CD4-positive, alpha-beta T cell treated with Interleukin-10 for 1 hour (primary cell): ENCODE results near the gene HSD17B7.
"Not testable (repeated sequence)": the region's sequence is repeated elsewhere in the genome, so short reads cannot be mapped to it uniquely, and the experiment has no call there.

Experiments
- DNase-seq: peaks from one replicate; pipeline ENCODE4 v3.0.0-alpha.2; 2020

The HSD17B7 gene, protein sequence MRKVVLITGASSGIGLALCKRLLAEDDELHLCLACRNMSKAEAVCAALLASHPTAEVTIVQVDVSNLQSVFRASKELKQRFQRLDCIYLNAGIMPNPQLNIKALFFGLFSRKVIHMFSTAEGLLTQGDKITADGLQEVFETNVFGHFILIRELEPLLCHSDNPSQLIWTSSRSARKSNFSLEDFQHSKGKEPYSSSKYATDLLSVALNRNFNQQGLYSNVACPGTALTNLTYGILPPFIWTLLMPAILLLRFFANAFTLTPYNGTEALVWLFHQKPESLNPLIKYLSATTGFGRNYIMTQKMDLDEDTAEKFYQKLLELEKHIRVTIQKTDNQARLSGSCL

DNA sequence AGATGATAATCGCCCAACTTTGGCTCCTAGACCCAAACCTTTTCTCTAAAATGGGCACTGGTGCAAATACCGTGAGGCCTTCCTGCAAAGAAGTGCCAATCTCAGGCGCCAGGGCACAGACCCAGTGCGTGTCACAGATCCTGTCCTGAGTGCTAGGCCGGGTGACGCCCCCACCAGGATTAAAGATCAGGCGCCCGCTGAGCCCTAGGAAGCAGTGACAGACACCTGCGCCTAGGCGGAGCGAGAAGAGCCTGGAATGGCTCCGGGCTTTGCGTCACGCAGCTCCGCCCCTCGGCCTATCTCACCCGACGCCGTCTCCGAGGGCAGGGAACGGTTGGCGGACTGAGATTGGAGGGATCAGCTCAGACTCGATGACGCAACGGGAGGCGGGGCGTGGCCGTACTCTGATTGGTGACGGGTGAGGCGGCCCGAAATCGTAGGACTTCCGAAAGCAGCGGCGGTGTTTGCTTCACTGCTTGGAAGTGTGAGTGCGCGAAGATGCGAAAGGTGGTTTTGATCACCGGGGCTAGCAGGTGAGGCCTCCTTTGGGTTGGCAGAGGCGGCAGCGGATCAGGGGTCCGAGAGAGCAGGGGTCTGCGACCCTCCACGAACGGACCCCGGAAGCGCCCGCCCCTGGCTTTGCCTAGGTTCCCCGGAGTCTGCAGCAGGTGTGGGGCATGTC, at the start of gene HSD17B7:
Gene HSD17B7, plus strand, starts transcription at position 400 of the 682 bp plus-strand sequence. Its CDS starts 99 bp downstream, at position 499.
- DNase-seq, result peak; percentile 85

- DNase-seq, result no peak
These were observed 49.7 kb upstream of the HSD17B7 start for GRCh38 chr1:162740755-162741154.

DNA sequence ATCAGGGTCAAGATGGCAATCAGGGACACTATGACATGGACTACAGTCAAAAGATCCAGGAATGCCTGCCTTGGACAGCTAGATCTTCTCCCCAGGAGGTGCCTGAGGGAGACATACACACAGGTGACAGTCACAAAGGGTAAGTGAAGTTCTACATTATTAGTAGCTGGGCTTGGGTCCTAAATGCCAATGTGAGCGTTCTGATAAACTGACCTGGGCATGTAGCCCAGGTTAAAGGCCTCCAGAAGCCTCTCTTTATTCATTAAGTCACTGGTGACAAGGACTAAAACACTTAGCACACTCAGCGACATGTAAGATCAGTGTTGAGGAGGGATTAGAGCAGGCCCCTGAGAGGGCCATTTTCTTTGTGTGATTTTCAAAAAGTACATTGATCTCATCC, 48.9 kb upstream of the HSD17B7 start:
- DNase-seq, result no peak

- DNase-seq, result not testable (repeated sequence)
These were observed 44.1 kb upstream of the HSD17B7 start for GRCh38 chr1:162746264-162746942.

DNA sequence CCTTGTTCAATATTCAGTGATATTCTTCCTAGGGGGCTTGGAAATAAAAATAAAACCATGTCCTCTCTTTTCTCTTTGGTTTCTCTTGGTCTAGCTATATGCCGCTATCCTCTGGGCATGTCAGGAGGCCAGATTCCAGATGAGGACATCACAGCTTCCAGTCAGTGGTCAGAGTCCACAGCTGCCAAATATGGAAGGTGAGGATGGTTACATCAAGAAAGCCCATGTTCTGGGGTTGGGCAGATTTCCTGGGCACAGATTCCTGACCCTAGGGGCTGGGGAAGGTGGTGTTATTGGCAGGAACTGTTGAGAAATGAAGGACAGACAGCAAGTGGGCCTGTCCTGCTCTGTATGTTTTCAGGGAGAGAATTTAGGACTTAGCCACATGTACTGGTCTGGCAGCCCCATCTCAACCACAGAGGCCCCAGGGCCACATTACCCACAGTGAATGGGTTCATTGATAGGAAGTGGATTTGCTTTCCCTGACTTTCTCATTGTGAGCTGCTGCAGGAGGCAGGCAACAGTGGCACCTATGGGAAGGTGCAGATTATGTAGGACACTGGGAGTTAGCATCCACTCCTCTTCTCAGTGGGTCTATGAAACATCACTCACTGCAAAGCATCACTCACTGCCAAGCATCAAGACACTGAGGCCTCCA, 37.4 kb upstream of the HSD17B7 start:
- DNase-seq, result no peak

GRCh38 chr1:162753998-162754585, 36.4 kb upstream of the HSD17B7 start:
- DNase-seq, result no peak

DNA sequence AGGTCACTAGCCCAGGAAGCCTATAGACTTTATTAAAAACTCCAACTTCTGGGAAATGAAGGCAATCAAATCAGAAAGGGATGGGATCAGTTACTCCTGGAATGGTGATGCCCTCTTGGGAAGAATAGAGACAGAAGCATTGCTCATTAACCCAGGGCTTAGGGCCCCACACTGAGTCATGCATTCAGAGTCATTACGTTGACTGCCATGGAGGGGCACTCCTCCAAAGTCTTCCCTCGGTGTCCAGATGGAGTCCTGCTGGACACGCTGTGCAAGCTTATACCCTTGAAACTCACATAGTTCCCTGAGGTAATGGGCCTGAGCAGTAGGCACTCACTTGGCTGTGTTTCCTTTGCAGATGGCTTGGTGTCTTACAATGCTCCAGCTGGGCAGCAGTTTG, 35.2 kb upstream of the HSD17B7 start:
- DNase-seq, result no peak

DNA sequence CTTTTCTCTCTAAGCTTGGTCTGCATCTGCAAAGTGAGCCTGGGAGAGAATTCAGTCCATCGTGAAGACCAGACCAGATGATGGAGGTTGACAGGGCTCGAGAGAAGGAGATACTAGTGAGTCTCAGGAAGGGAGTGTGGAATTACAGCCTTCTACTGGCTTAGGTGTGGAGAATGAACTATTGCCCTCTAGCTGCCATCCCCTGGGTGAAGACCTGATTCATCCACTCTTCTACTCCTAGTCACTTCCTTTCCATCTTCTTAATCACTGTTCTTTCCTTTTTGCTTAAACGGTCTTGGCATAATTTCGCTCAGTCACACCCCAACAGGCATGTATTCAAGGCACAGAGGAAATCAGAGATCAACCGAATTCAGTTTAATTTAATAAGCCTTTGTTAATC, 34.0 kb upstream of the HSD17B7 start:
- DNase-seq, result no peak

DNA sequence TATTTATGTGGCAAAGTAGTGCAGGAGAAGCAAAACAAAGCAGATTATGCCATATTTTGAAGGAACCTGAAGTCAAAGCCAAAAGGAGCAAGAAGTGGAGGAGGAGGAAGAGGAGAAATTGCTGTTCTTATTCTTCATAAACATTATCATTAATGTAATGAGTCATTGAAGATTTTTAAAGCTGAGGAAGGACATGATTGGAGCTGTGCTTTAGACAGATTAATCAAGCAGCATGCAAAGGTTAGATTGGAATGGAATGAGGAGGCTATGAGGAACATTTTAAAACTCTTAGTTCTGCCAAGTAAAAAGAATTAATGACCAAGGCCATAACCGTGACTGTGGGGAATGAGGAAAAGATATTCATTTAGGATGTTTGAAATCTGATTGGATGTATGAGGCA, 33.0 kb upstream of the HSD17B7 start:
- DNase-seq, result no peak

GRCh38 chr1:162765788-162766187, 24.7 kb upstream of the HSD17B7 start:
- no peak for DNase-seq

DNA sequence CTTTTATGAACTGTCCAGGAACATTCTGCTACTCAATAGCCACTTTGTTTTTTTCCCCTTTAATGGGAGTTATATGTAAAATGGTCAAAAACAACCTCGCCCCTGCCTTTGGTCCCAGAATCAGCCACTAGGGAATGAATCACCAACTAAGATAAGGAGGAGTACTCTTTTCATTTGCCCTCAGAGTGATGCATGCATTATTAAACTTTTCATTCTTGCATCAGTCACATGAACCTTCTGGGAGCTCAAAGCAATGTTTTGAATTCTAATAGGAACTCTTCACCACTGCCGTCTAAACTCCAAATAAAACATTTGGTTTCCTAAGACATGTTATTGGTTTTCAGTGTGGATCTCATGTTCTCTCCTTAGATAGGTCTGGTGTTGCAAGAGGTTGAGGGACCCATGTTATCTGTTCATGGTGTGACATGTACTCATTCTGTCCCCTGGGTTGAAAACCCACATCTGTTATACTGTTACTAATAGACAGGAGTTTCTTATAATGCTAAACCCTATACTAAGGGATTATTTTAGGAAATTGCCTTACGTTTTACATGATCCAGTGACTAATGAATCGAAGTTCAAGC, 17.8 kb upstream of the HSD17B7 start:
- no peak for DNase-seq

DNA sequence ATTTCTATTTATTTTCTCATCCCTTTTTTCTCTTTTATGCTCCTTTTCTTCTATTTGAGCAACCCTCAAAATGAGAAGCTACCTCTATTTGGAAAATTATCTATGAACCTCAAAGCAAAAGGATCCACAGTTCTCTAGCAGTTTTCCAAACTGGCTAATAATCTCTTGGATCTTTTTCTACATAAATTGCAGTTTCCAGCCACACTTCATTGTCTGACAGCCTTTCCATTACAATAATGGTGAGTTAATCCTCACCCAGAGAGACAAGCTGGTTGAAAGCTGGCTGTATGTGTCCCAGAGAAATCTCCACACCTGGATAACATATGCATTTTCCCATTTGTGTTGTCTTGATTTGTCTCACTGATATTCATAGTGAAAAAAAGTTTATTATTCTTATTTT, 16.5 kb upstream of the HSD17B7 start:
- DNase-seq, result no peak

GRCh38 chr1:162779043-162779442, 11.5 kb upstream of the HSD17B7 start:
- DNase-seq, result no peak

- DNase-seq, result no peak
These were observed 7.8 kb upstream of the HSD17B7 start for GRCh38 chr1:162782671-162783070.

DNA sequence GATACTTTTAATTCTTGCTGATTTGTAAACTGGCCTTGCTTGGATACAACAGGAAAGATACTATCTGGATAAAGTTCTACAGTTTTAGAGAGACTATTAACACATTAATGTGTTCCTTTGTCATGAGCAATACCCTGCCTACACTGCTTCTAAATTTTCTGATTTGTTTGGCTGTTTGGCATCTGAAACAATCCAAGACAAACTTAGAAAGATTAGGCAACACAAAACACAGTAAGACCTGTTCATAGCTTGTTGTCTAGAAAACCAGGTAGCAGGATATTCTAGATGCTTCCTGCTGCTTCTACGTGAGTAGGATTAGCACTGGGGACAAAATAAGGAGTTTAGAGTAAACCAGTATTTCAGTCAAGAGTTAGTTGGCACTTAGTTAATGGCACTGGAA, 5.6 kb upstream of the HSD17B7 start:
- DNase-seq, result not testable (repeated sequence)

DNA sequence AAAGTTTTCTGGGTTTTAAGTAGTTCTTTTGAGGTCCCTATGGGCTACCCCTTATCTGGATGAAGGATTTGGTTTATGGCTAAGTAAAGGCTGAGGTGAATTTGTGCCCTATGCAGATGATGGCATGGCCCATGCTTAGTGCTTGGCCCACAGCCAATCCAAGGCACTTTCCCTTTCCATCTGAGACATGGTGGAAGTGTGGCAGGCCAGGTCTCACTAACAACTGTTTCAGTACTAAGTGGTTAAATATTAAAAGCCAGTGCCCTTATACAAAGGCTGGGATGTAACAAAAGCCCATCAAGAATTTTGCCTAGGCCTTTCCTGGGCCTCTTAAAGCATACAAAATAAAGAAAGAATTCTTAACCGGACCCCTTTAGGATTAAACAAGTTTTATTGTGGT, 1.7 kb upstream of the HSD17B7 start:
- DNase-seq, result not testable (repeated sequence)

DNA sequence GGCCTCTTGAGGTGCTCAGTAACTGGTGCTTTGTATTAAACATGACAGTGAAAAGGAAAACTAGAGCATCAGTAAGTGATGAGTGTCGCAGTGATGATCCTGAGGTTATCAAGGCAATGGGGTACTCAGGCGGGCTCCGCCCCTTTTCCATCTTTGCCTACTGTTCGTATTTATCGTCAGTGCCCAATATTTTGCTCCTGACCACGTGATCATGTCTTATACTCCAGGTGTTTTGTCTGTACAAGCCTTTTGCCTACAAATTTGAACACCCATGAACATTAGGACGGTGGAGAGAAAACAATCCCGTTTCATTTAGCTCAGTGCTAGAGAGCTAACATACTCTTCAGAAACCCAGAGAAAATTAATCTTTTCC, 469 bp downstream of the HSD17B7 start:
- DNase-seq, result peak; percentile 23

- not testable (repeated sequence) for DNase-seq
These were observed 3.8 kb downstream of the HSD17B7 start for GRCh38 chr1:162794284-162794683.

GRCh38 chr1:162796617-162797279, 6.2 kb downstream of the HSD17B7 start:
- not testable (repeated sequence) for DNase-seq

DNA sequence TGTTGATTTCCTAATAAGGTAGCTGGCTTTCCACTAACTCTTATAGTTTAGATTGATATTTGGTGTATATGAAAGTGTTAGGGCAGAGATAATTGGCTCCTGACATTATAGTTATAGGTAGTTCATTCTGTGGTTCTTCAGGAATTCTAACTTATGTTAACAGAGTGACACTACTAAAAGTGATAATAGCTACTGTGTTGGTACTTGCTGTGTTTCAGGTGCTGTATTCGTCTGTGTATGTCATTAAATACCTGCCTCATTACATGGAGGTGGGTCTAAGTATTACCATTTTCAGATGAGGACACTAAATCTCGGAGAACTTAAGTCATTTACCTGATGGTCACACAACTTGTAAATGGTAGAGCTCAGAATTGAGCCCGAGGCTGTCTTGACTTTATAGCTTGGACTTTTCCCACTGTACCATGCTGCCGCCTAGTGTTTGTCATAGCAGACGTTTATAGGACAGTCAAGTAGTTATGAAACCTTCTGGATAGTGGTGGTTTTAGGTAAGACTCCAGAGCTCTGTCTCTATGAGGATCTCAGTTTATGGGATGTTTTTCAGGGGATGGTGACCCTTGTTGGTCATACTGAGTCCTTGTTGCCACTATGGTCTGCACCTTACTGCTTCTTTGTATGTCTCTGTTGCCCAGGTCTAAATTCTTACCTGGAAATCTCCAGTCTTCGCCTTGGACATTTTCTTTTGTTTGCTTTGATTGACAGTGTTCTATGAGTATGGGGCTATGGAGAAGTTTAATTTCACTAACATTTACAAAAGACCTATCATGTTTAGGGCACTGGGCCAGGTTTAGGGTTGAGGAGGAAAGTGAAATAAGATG, 9.7 kb downstream of the HSD17B7 start:
- not testable (repeated sequence) for DNase-seq

DNA sequence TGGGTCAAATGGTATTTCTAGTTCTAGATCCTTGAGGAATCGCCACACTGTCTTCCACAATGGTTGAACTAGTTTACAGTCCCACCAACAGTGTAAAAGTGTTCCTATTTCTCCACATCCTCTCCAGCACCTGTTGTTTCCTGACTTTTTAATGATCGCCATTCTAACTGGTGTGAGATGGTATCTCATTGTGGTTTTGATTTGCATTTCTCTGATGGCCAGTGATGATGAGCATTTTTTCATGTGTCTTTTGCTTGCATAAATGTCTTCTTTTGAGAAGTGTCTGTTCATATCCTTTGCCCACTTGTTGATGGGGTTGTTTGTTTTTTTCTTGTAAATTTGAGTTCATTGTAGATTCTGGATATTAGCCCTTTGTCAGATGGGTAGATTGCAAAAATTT, 17.0 kb downstream of the HSD17B7 start:
- not testable (repeated sequence) for DNase-seq
